Measurements from ENCODE around the gene RANBP2. TPM values are rescaled to one million over a fixed set of nuclear protein-coding genes. Genes with fewer than 3 reads are reported as not detected.

RANBP2 gene
- total and polyA plus RNA-seq, 9 of the 15 experiments (the other 6 are each of a cell fraction or from before 2014, with no cell fraction given): 11.7 to 97.4 (median 48.1) TPM

DNA sequence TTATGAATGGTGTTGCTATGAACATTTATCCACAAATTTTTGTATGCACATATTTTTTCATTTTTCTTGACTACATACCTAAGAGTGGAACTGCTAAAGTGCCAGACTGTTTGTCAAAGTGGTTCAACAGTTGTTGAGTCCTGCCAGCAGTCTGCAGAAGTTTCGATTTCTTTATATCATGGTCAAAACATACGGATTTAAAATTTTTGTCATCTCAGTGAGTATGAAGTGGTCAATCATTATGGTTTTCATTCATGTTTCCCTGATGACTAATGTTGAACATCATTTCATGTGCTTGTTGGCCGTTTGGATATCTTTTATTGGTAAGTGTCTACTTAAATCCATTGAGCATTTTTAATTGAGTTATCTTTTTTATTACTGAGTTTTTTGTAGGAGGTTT lies 106.5 kb downstream of the RANBP2 start:
- Histone ChIP-seq H2AFZ (ENCODE audit: low read depth, low read length) (no peak overlapping the region), H3K9ac (ENCODE audit: insufficient read depth in 1 of 2, low read depth in 2 of 2, low read length in 2 of 2) (no peak overlapping the region), H3K4me1 (replicated peaks in 1 of 2; ENCODE audit: control insufficient read depth in 2 of 2, insufficient read depth in 2 of 2, low read length in 2 of 2) (0 out of 5 replicates have a peak, but pooled peaks cover 0 to 5% of the 10 kb centered on the region in 2 experiments), H3K79me2 (ENCODE audit: control insufficient read depth, insufficient read depth, low read length) (no peaks in the 10 kb centered on the region), H3K27me3 (ENCODE audit: control insufficient read depth in 2 of 2, insufficient read depth in 2 of 2, low read length in 2 of 2) (no peaks in the 10 kb centered on the region), H3K9me3 (replicated peaks; ENCODE audit: control insufficient read depth, insufficient read depth, low read depth, low read length) (no peaks in the 10 kb centered on the region), H3K27ac (ENCODE audit: extremely low read depth, low read depth, low read length) (no peak overlapping the region), H3K36me3 (ENCODE audit: control insufficient read depth, insufficient read depth, low read length) (peaks cover 12% of the 10 kb centered on the region; the same call in 1 of the 3 replicates), H3K9me1 (ENCODE audit: control insufficient read depth, insufficient read depth, low read length) (no peaks in the 10 kb centered on the region), H3K4me3 (no peak overlapping the region), H4K20me1 (replicated peaks; ENCODE audit: control insufficient read depth, insufficient read depth, low read length) (no peaks in the 10 kb centered on the region), H3K4me2 (ENCODE audit: insufficient read depth, low read length) (no peak overlapping the region)
- ChIA-PET POLR2A (no interaction called here), CTCF (ENCODE audit: low intra/inter-chr PET ratio) (no interaction called here)
- WGBS (ENCODE audit: insufficient coverage, low coverage, missing lambda C conversion rate): 86% methylated on average over 3 of the region's 3 CpGs
- DNase-seq (ENCODE audit: extremely low read depth in 1 of 4, low spot score in 3 of 4): no peak
- BruUV-seq (replicated peaks): no TSS peak
- TF ChIP-seq POLR3G (IDR thresholded peaks at IDR 0.05; ENCODE audit: extremely low read depth, insufficient read length, insufficient replicate concordance): no peak
- TF ChIP-seq NR1H2 (CRISPR knock-in tag; IDR thresholded peaks at IDR 0.05): no peak
- TF ChIP-seq BRCA1 (IDR thresholded peaks at IDR 0.05): no peak
- no peak for TF ChIP-seq BRCA1 (CRISPR knock-in tag; IDR thresholded peaks at IDR 0.05)
- TF ChIP-seq, protein P1, sequence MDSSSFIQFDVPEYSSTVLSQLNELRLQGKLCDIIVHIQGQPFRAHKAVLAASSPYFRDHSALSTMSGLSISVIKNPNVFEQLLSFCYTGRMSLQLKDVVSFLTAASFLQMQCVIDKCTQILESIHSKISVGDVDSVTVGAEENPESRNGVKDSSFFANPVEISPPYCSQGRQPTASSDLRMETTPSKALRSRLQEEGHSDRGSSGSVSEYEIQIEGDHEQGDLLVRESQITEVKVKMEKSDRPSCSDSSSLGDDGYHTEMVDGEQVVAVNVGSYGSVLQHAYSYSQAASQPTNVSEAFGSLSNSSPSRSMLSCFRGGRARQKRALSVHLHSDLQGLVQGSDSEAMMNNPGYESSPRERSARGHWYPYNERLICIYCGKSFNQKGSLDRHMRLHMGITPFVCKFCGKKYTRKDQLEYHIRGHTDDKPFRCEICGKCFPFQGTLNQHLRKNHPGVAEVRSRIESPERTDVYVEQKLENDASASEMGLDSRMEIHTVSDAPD (CRISPR knock-in tag; IDR thresholded peaks at IDR 0.05): no peak
- no peak for TF ChIP-seq PRPF4 (IDR thresholded peaks at IDR 0.05; ENCODE audit: insufficient read depth, low read depth, low read length, poor library complexity, severe bottlenecking)
- no peak for TF ChIP-seq NFATC3 (IDR thresholded peaks at IDR 0.05)
- ATAC-seq: no peak
- in situ Hi-C loops (cut with MboI) (no loop called here), intact Hi-C loops (cut with micrococcal nuclease) (no loop called here)
- FAIRE-seq: peak; percentile 6
